DMS53 treated with DMSO at 0.1 percent for 48 hours (cell line): ENCODE measurements around the gene RAP2B.
"Not testable (repeated sequence)": the region's sequence is repeated elsewhere in the genome, so short reads cannot be mapped to it uniquely, and the experiment has no call there.

Experiments used
- DNase-seq: peaks from one replicate; lab custom pipeline; 2025; ENCODE audit not compliant: unreplicated experiment; lab: John Stamatoyannopoulos, UW

Gene RAP2B

GRCh38 chr3:153192327-153192726, 30.3 kb downstream of the RAP2B start:
- DNase-seq = no peak

- DNase-seq = not testable (repeated sequence)
Observed at GRCh38 chr3:153193786-153194476, 31.9 kb downstream of the RAP2B start.

- DNase-seq = no peak
Observed at GRCh38 chr3:153195349-153195879, 33.4 kb downstream of the RAP2B start.

GRCh38 chr3:153209596-153209995, 47.6 kb downstream of the RAP2B start:
- DNase-seq = no peak

- DNase-seq = no peak
Observed at GRCh38 chr3:153210146-153210545, 48.1 kb downstream of the RAP2B start.

GRCh38 chr3:153210660-153211059, 48.6 kb downstream of the RAP2B start:
- no peak for DNase-seq

- no peak for DNase-seq
Observed at GRCh38 chr3:153215497-153215896, 53.5 kb downstream of the RAP2B start.

GRCh38 chr3:153215966-153216365, 53.9 kb downstream of the RAP2B start:
- DNase-seq = no peak

- DNase-seq = no peak
Observed at GRCh38 chr3:153216928-153217327, 54.9 kb downstream of the RAP2B start.

GRCh38 chr3:153219146-153219545, 57.1 kb downstream of the RAP2B start:
- DNase-seq = no peak
